ENCODE measurements around the gene SLC5A4. TPM values are rescaled to one million over a fixed set of nuclear protein-coding genes. Genes with fewer than 3 reads are reported as not detected.

Gene SLC5A4
- total RNA-seq, 1 experiment from 2014 or later: not detected

GRCh38 chr22:32245042-32245441 is 10.1 kb downstream of the SLC5A4 start:
- ATAC-seq (no peak), DNase-seq (ENCODE audit: low read depth, low spot score) (no peak)
- Histone ChIP-seq H3K4me3 (ENCODE audit: low read depth in 2 of 2, low read length in 2 of 2) (no peak overlapping the region), H3K27ac (ENCODE audit: low read length) (no peak overlapping the region), H3K36me3 (ENCODE audit: control insufficient read depth, insufficient read depth, low read length) (no peaks in the 10 kb centered on the region), H3K27me3 (ENCODE audit: control insufficient read depth, insufficient read depth, low read length) (no peaks in the 10 kb centered on the region), H3K4me1 (ENCODE audit: control insufficient read depth, insufficient read depth, low read length) (no peaks in the 10 kb centered on the region; the same call in 1 of the 2 replicates), H3K9me3 (ENCODE audit: control insufficient read depth, insufficient read depth, low read depth, low read length) (no peaks in the 10 kb centered on the region)
- TF ChIP-seq SIN3A (IDR thresholded peaks at IDR 0.05; ENCODE audit: borderline replicate concordance, insufficient read depth, low read depth, low read length) (no peak), POLR2AphosphoS5 (IDR thresholded peaks at IDR 0.05; ENCODE audit: low read depth, low read length) (no peak), TCF7L2 (IDR thresholded peaks at IDR 0.05; ENCODE audit: low read depth, low read length) (no peak), REST (IDR thresholded peaks at IDR 0.05; ENCODE audit: insufficient read depth in 1 of 2, low read depth in 2 of 2, low read length in 1 of 2) (no peak), CTCF (IDR thresholded peaks at IDR 0.05) (no peak)
- ChIA-PET CTCF (no interaction called here), POLR2A (no interaction called here)
- no TSS peak for BruUV-seq (replicated peaks)
- intact Hi-C loops (cut with micrococcal nuclease; ENCODE audit: unreplicated experiment): no loop called here
- in situ Hi-C loops (cut with HindIII; ENCODE audit: low pct_unique_long_range_greater_than_20kb, low sequenced_read_pairs): no loop called here

GRCh38 chr22:32244547-32244946 is 10.6 kb downstream of the SLC5A4 start:
- Histone ChIP-seq H3K9me3 (ENCODE audit: control insufficient read depth, insufficient read depth, low read depth, low read length) (no peaks in the 10 kb centered on the region), H3K4me3 (ENCODE audit: low read depth in 2 of 2, low read length in 2 of 2) (no peak overlapping the region), H3K27ac (ENCODE audit: low read length) (no peak overlapping the region), H3K4me1 (ENCODE audit: control insufficient read depth, insufficient read depth, low read length) (no peaks in the 10 kb centered on the region; the same call in 1 of the 2 replicates), H3K36me3 (ENCODE audit: control insufficient read depth, insufficient read depth, low read length) (no peaks in the 10 kb centered on the region), H3K27me3 (ENCODE audit: control insufficient read depth, insufficient read depth, low read length) (no peaks in the 10 kb centered on the region)
- TF ChIP-seq SIN3A (IDR thresholded peaks at IDR 0.05; ENCODE audit: borderline replicate concordance, insufficient read depth, low read depth, low read length) (no peak), POLR2AphosphoS5 (IDR thresholded peaks at IDR 0.05; ENCODE audit: low read depth, low read length) (no peak), CTCF (IDR thresholded peaks at IDR 0.05) (no peak), REST (IDR thresholded peaks at IDR 0.05; ENCODE audit: insufficient read depth in 1 of 2, low read depth in 2 of 2, low read length in 1 of 2) (no peak), TCF7L2 (IDR thresholded peaks at IDR 0.05; ENCODE audit: low read depth, low read length) (no peak)
- ATAC-seq: no peak
- intact Hi-C loops (cut with micrococcal nuclease; ENCODE audit: unreplicated experiment): no loop called here
- in situ Hi-C loops (cut with HindIII; ENCODE audit: low pct_unique_long_range_greater_than_20kb, low sequenced_read_pairs): no loop called here
- DNase-seq (ENCODE audit: low read depth, low spot score): no peak
- CTCF ChIA-PET: no interaction called here
- POLR2A ChIA-PET: no interaction called here
- BruUV-seq (replicated peaks): no TSS peak
